ENCODE data around the gene HCN1. TPM values are rescaled to one million over a fixed set of nuclear protein-coding genes. Genes with fewer than 3 reads are reported as not detected.

HCN1 gene
- total RNA-seq, 1 donor from 2014 or later, result 0.14 TPM

- no peaks in the 10 kb centered on the region for H3K4me1 ChIP-seq
- intact Hi-C loops (cut with micrococcal nuclease), result no loop called here
- no peaks in the 10 kb centered on the region for H3K36me3 ChIP-seq
- DNase-seq, result no peak
- no peaks in the 10 kb centered on the region for H3K27me3 ChIP-seq (ENCODE audit: low read depth)
- no peak for TF ChIP-seq CTCF (IDR thresholded peaks at IDR 0.05; ENCODE audit: borderline replicate concordance)
- no peak overlapping the region for H3K27ac ChIP-seq (replicated peaks)
- H3K9me3 ChIP-seq (replicated peaks), result peaks cover 7% of the 10 kb centered on the region
- H3K4me3 ChIP-seq, result no peak overlapping the region
Observed at GRCh38 chr5:45440466-45440865, 255.7 kb downstream of the HCN1 start.

GRCh38 chr5:45437752-45438151 lies 258.4 kb downstream of the HCN1 start:
- no peak for DNase-seq
- Histone ChIP-seq H3K4me3 (no peak overlapping the region), H3K4me1 (no peaks in the 10 kb centered on the region), H3K27ac (replicated peaks) (no peak overlapping the region), H3K9me3 (replicated peaks) (no peaks in the 10 kb centered on the region), H3K36me3 (no peaks in the 10 kb centered on the region), H3K27me3 (ENCODE audit: low read depth) (no peaks in the 10 kb centered on the region)
- no peak for TF ChIP-seq CTCF (IDR thresholded peaks at IDR 0.05; ENCODE audit: borderline replicate concordance)
- intact Hi-C loops (cut with micrococcal nuclease), result no loop called here

- no peak for TF ChIP-seq CTCF (IDR thresholded peaks at IDR 0.05; ENCODE audit: borderline replicate concordance)
- no peak overlapping the region for H3K27ac ChIP-seq (replicated peaks)
Observed at GRCh38 chr5:45417285-45417998, 278.7 kb downstream of the HCN1 start.

GRCh38 chr5:45414620-45415573 lies 281.3 kb downstream of the HCN1 start:
- H3K27me3 ChIP-seq (ENCODE audit: low read depth), result no peaks in the 10 kb centered on the region
- TF ChIP-seq CTCF (IDR thresholded peaks at IDR 0.05; ENCODE audit: borderline replicate concordance), result no peak
- no peaks in the 10 kb centered on the region for H3K9me3 ChIP-seq (replicated peaks)
- intact Hi-C loops (cut with micrococcal nuclease), result no loop called here
- H3K36me3 ChIP-seq, result no peaks in the 10 kb centered on the region
- peaks cover 6% of the 10 kb centered on the region for H3K4me1 ChIP-seq
- no peak for DNase-seq
- H3K4me3 ChIP-seq, result no peak overlapping the region
- H3K27ac ChIP-seq (replicated peaks), result no peak overlapping the region

More at GRCh38 chr5:45417285-45417998, 278.7 kb downstream of the HCN1 start:
- intact Hi-C loops (cut with micrococcal nuclease), result no loop called here
- H3K9me3 ChIP-seq (replicated peaks), result no peaks in the 10 kb centered on the region
- DNase-seq, result no peak
- no peaks in the 10 kb centered on the region for H3K36me3 ChIP-seq
- H3K4me1 ChIP-seq, result peaks cover 6% of the 10 kb centered on the region
- H3K4me3 ChIP-seq, result no peak overlapping the region
- H3K27me3 ChIP-seq (ENCODE audit: low read depth), result no peaks in the 10 kb centered on the region

- no peaks in the 10 kb centered on the region for H3K27me3 ChIP-seq (ENCODE audit: low read depth)
- intact Hi-C loops (cut with micrococcal nuclease), result no loop called here
- no peak for DNase-seq
- H3K9me3 ChIP-seq (replicated peaks), result no peaks in the 10 kb centered on the region
- no peak overlapping the region for H3K4me3 ChIP-seq
- H3K4me1 ChIP-seq, result peaks cover 3% of the 10 kb centered on the region
- H3K27ac ChIP-seq (replicated peaks), result no peak overlapping the region
- no peak for TF ChIP-seq CTCF (IDR thresholded peaks at IDR 0.05; ENCODE audit: borderline replicate concordance)
- H3K36me3 ChIP-seq, result no peaks in the 10 kb centered on the region
Observed at GRCh38 chr5:45411971-45412612, 284.1 kb downstream of the HCN1 start.

Measured in left ventricle myocardium inferior (tissue), 1 donor.